Erythroblast (primary cell): Measurements from ENCODE around the gene LTV1.
"Not testable (repeated sequence)": the region's sequence is repeated elsewhere in the genome, so short reads cannot be mapped to it uniquely, and the experiment has no call there.

Experiments
- DNase-seq, 2 experiments: peaks; one replicate each; lab custom pipeline; 2025; lab: John Stamatoyannopoulos, UW
- GATA1 ChIP-seq: IDR thresholded peaks from 2 replicates; pipeline ENCODE4 v1.6.1; 2011; ENCODE audit warnings: low read depth, mild to moderate bottlenecking, control low read depth, low read length, moderate library complexity
- POLR2A ChIP-seq: IDR thresholded peaks from 2 replicates; pipeline ENCODE4 v1.6.1; 2011; ENCODE audit warnings: mild to moderate bottlenecking, low read length

LTV1 gene

GRCh38 chr6:143859891-143860660 is 16.9 kb downstream of the LTV1 start:
- no peak for DNase-seq
- TF ChIP-seq GATA1 (no peak), POLR2A (no peak)

- DNase-seq = no peak
- TF ChIP-seq POLR2A (no peak), GATA1 (no peak)
These were observed 20.6 kb downstream of the LTV1 start for GRCh38 chr6:143863771-143864170.

- TF ChIP-seq GATA1 (no peak), POLR2A (no peak)
- DNase-seq = no peak
These were observed 21.1 kb downstream of the LTV1 start, which contains the start of gene ZC2HC1B for GRCh38 chr6:143864234-143864633. Gene ZC2HC1B, plus strand, starts transcription at chr6:143864474. Its CDS starts 66 bp downstream, at chr6:143864540.

GRCh38 chr6:143867236-143867635 is 24.1 kb downstream of the LTV1 start:
- TF ChIP-seq GATA1 (no peak), POLR2A (no peak)
- no peak for DNase-seq

- DNase-seq = not testable (repeated sequence)
These were observed 25.7 kb downstream of the LTV1 start for GRCh38 chr6:143868808-143869207.

GRCh38 chr6:143871202-143871730 is 28.1 kb downstream of the LTV1 start:
- not testable (repeated sequence) for DNase-seq

GRCh38 chr6:143872201-143872600 is 29.1 kb downstream of the LTV1 start:
- DNase-seq = no peak
- TF ChIP-seq POLR2A = no peak
- no peak for TF ChIP-seq GATA1

GRCh38 chr6:143873600-143873999 is 30.5 kb downstream of the LTV1 start:
- not testable (repeated sequence) for DNase-seq

GRCh38 chr6:143874503-143874902 is 31.4 kb downstream of the LTV1 start:
- not testable (repeated sequence) for DNase-seq

- no peak for DNase-seq
- TF ChIP-seq POLR2A = no peak
- TF ChIP-seq GATA1 = no peak
These were observed 34.6 kb downstream of the LTV1 start for GRCh38 chr6:143877584-143878271.

- DNase-seq = no peak
- TF ChIP-seq POLR2A = no peak
- TF ChIP-seq GATA1 = no peak
These were observed 35.2 kb downstream of the LTV1 start for GRCh38 chr6:143878272-143878760.

GRCh38 chr6:143880412-143880811 is 37.3 kb downstream of the LTV1 start:
- DNase-seq = no peak
- TF ChIP-seq GATA1 (no peak), POLR2A (no peak)

- no peak for DNase-seq
- no peak for TF ChIP-seq GATA1
- no peak for TF ChIP-seq POLR2A
These were observed 39.3 kb downstream of the LTV1 start for GRCh38 chr6:143882401-143882930.

- DNase-seq = no peak
These were observed 41.2 kb downstream of the LTV1 start for GRCh38 chr6:143884216-143884900.

More at GRCh38 chr6:143884216-143884900, 41.2 kb downstream of the LTV1 start:
- TF ChIP-seq POLR2A (no peak), GATA1 (no peak)
